IMR-90 (cell line): ENCODE data around the gene PRUNE2. TPM values are rescaled to one million over a fixed set of nuclear protein-coding genes. Genes with fewer than 3 reads are reported as not detected.

Source experiments
- ATAC-seq: fragments of 200-7000 bp; cut with Tn5 transposase; 2 replicates; pipeline ENCODE4 v1.9.1; 2020; ENCODE audit warnings: low read depth, mild to moderate bottlenecking, moderate library complexity
- BruUV-seq: library from RNA; stranded (reverse); fragments of 400-500 nt; replicated peaks from 2 replicates; lab custom pipeline; 2021; lab: Mats Ljungman, UMichigan
- CTCF ChIA-PET: fragments of 300-600 bp; formaldehyde crosslinking; extraction: SDS; loops from one replicate; lab custom pipeline; 2021; ENCODE audit warnings: antibody characterized with exemption; lab: Yijun Ruan, JAX
- POLR2A ChIA-PET: fragments of 300-600 bp; sonication (Branson Sonifier 250); formaldehyde crosslinking; loops from one replicate; lab custom pipeline; 2022; ENCODE audit warnings: antibody characterized with exemption; ENCODE audit not compliant: unreplicated experiment; lab: Charles Lee
- DNase-seq: peaks from one replicate; pipeline ENCODE4 v3.0.0; 2013
- H2AFZ ChIP-seq: replicated peaks from 2 replicates; pipeline ENCODE3; 2013; ENCODE audit warnings: low read length, mild to moderate bottlenecking; ENCODE audit not compliant: poor library complexity
- H2AK5ac ChIP-seq: 2 replicates; pipeline ENCODE4 v1.6.1; 2013; ENCODE audit warnings: low read depth, low read length, inconsistent platforms
- H2AK9ac ChIP-seq: replicated peaks from 2 replicates; pipeline ENCODE3; 2013; ENCODE audit warnings: mild to moderate bottlenecking, low read depth, low read length, moderate library complexity; ENCODE audit not compliant: poor library complexity
- H2BK120ac ChIP-seq: 2 replicates; pipeline ENCODE4 v1.6.1; 2013; ENCODE audit warnings: low read depth, low read length, inconsistent platforms
- H2BK15ac ChIP-seq: 3 replicates; pipeline ENCODE4 v1.6.1; 2013; ENCODE audit warnings: low read depth, low read length, inconsistent platforms
- H2BK20ac ChIP-seq: 2 replicates; pipeline ENCODE4 v1.6.1; 2013; ENCODE audit warnings: low read depth, mild to moderate bottlenecking, inconsistent platforms, low read length, moderate library complexity
- H2BK5ac ChIP-seq: 2 replicates; pipeline ENCODE4 v1.6.1; 2013; ENCODE audit warnings: mild to moderate bottlenecking, low read depth, low read length, inconsistent platforms; ENCODE audit not compliant: poor library complexity, severe bottlenecking
- H3K14ac ChIP-seq: replicated peaks from 2 replicates; pipeline ENCODE4 v1.6.1; 2013; ENCODE audit warnings: low read depth, low read length, inconsistent platforms
- H3K18ac ChIP-seq: 2 replicates; pipeline ENCODE4 v1.6.1; 2013; ENCODE audit warnings: low read depth, low read length, control low read depth
- H3K23ac ChIP-seq: 2 replicates; pipeline ENCODE4 v1.6.1; 2013; ENCODE audit warnings: low read depth, low read length, inconsistent platforms
- H3K27ac ChIP-seq: 2 replicates; pipeline ENCODE4 v1.5.1; 2013; ENCODE audit warnings: mild to moderate bottlenecking, control low read depth, low read length; ENCODE audit not compliant: insufficient read depth
- H3K27me3 ChIP-seq: 2 replicates; pipeline ENCODE4 v1.6.1; 2013; ENCODE audit warnings: low read length; ENCODE audit not compliant: control insufficient read depth, insufficient read depth
- H3K36me3 ChIP-seq: 2 replicates; pipeline ENCODE4 v1.6.1; 2013; ENCODE audit warnings: low read length, mixed read lengths; ENCODE audit not compliant: control insufficient read depth, insufficient read depth
- H3K4ac ChIP-seq: 2 replicates; pipeline ENCODE4 v1.6.1; 2013; ENCODE audit warnings: low read depth, low read length, inconsistent platforms
- H3K4me1 ChIP-seq: 2 replicates; pipeline ENCODE4 v1.6.1; 2013; ENCODE audit warnings: low read length, mixed read lengths; ENCODE audit not compliant: control insufficient read depth, insufficient read depth
- H3K4me2 ChIP-seq: 2 replicates; pipeline ENCODE4 v1.6.1; 2013; ENCODE audit warnings: low read depth, mild to moderate bottlenecking, control low read depth, low read length, moderate library complexity
- H3K4me3 ChIP-seq: 2 replicates; pipeline ENCODE4 v1.5.1; 2013; ENCODE audit warnings: low read depth, mild to moderate bottlenecking, control low read depth, low read length, moderate library complexity; ENCODE audit not compliant: insufficient read depth
- H3K56ac ChIP-seq: 2 replicates; pipeline ENCODE4 v1.6.1; 2013; ENCODE audit warnings: low read length, inconsistent platforms; ENCODE audit not compliant: insufficient read depth; ENCODE audit errors: extremely low read depth
- H3K79me1 ChIP-seq, 2 experiments: 2 replicates each; pipeline ENCODE4 v1.6.1; 2013; ENCODE audit warnings: low read length in 2 of 2, inconsistent platforms in 1 of 2, low read depth in 1 of 2
- H3K9ac ChIP-seq: 2 replicates; pipeline ENCODE4 v1.6.1; 2013; ENCODE audit warnings: low read depth, low read length, control low read depth
- H3K9me1 ChIP-seq: 2 replicates; pipeline ENCODE4 v1.6.1; 2013; ENCODE audit warnings: low read length, inconsistent platforms; ENCODE audit not compliant: insufficient read depth
- H3K9me3 ChIP-seq: 2 replicates; pipeline ENCODE4 v1.6.1; 2013; ENCODE audit warnings: low read length; ENCODE audit not compliant: control insufficient read depth, insufficient read depth
- H4K20me1 ChIP-seq: 2 replicates; pipeline ENCODE4 v1.6.1; 2013; ENCODE audit warnings: low read length, inconsistent platforms; ENCODE audit not compliant: insufficient read depth
- H4K5ac ChIP-seq: 2 replicates; pipeline ENCODE4 v1.6.1; 2013; ENCODE audit warnings: mild to moderate bottlenecking, low read depth, low read length, control low read depth
- H4K8ac ChIP-seq, 2 experiments: 2 replicates each; pipeline ENCODE4 v1.6.1; 2013; ENCODE audit warnings: low read depth in 2 of 2, low read length in 2 of 2, control low read depth in 1 of 2, inconsistent platforms in 1 of 2
- H4K91ac ChIP-seq: 2 replicates; pipeline ENCODE4 v1.6.1; 2013; ENCODE audit warnings: low read depth, low read length, inconsistent platforms; ENCODE audit not compliant: insufficient read depth
- BHLHE40 ChIP-seq: fragments of 150-350 bp; IDR thresholded peaks from 2 replicates; pipeline ENCODE4 v1.6.1; 2016; ENCODE audit warnings: mild to moderate bottlenecking, low read depth, low read length
- CEBPB ChIP-seq: IDR thresholded peaks from 2 replicates; pipeline ENCODE4 v1.6.1; 2012; ENCODE audit warnings: low read depth, low read length, improper control_type of control experiment
- CHD1 ChIP-seq: IDR thresholded peaks from 2 replicates; pipeline ENCODE4 v1.6.1; 2012; ENCODE audit warnings: low read depth, low read length, improper control_type of control experiment
- CTCF ChIP-seq: conservative IDR thresholded peaks from 2 replicates; pipeline ENCODE4 v1.5.1; 2012; ENCODE audit warnings: mild to moderate bottlenecking, low read depth, low read length, improper control_type of control experiment
- ELK1 ChIP-seq: fragments of 150-350 bp; IDR thresholded peaks from 2 replicates; pipeline ENCODE4 v1.6.1; 2016; ENCODE audit warnings: low read depth, mild to moderate bottlenecking, low read length, moderate library complexity, borderline replicate concordance
- FOS ChIP-seq: fragments of 150-350 bp; IDR thresholded peaks from 2 replicates; pipeline ENCODE4 v1.6.1; 2016; ENCODE audit warnings: low read depth, low read length
- MAFK ChIP-seq: IDR thresholded peaks from 2 replicates; pipeline ENCODE4 v1.6.1; 2012; ENCODE audit warnings: low read depth, low read length, improper control_type of control experiment
- MAZ ChIP-seq: IDR thresholded peaks from 2 replicates; pipeline ENCODE4 v1.6.1; 2012; ENCODE audit warnings: low read depth, mild to moderate bottlenecking, low read length, improper control_type of control experiment, moderate library complexity, borderline replicate concordance
- NFE2L2 ChIP-seq: fragments of 150-350 bp; IDR thresholded peaks from 2 replicates; pipeline ENCODE4 v1.6.1; 2016; ENCODE audit warnings: low read depth, mild to moderate bottlenecking, low read length
- POLR2A ChIP-seq: IDR thresholded peaks from 2 replicates; pipeline ENCODE4 v1.6.1; 2012; ENCODE audit warnings: mild to moderate bottlenecking, low read depth, low read length
- RAD21 ChIP-seq: IDR thresholded peaks from 2 replicates; pipeline ENCODE4 v1.6.1; 2012; ENCODE audit warnings: low read length, improper control_type of control experiment
- RCOR1 ChIP-seq: IDR thresholded peaks from 2 replicates; pipeline ENCODE4 v1.6.1; 2012; ENCODE audit warnings: mild to moderate bottlenecking, low read length, improper control_type of control experiment; ENCODE audit not compliant: insufficient replicate concordance
- RFX5 ChIP-seq: IDR thresholded peaks from 2 replicates; pipeline ENCODE4 v1.8.0; 2012; ENCODE audit warnings: low read depth, mild to moderate bottlenecking, low read length, moderate library complexity
- SMC3 ChIP-seq: fragments of 150-350 bp; IDR thresholded peaks from 2 replicates; pipeline ENCODE4 v1.6.1; 2016; ENCODE audit warnings: low read depth, mild to moderate bottlenecking, antibody characterized with exemption, low read length, moderate library complexity
- USF2 ChIP-seq: fragments of 150-350 bp; IDR thresholded peaks from 2 replicates; pipeline ENCODE4 v1.6.1; 2017; ENCODE audit warnings: mild to moderate bottlenecking, antibody characterized with exemption, low read length, low read depth
- WGBS, 2 experiments: methylation state at CpG; one replicate each; pipeline versions ENCODE4 v1.1.5 to v1.1.7; 2013; ENCODE audit warnings: missing lambda C conversion rate in 2 of 2; ENCODE audit not compliant: insufficient read length in 1 of 2; ENCODE audit errors: extremely low coverage in 2 of 2; 5-methylcytosine and 5-hydroxymethylcytosine counted together
- dilution Hi-C: fragments of 300-500 bp; cut with HindIII; formaldehyde crosslinking; loops from one replicate; pipeline ENCODE4 v1.14.3; 2018; ENCODE audit warnings: low sequenced_read_pairs; ENCODE audit not compliant: unreplicated experiment
- in situ Hi-C: fragments of 300-500 bp; cut with MboI; formaldehyde crosslinking; loops from 3 replicates; pipeline ENCODE4 v1.14.3; 2019; ENCODE audit warnings: low sequenced_read_pairs, inconsistent platforms, mixed read lengths
- intact Hi-C: fragments of 100-400 bp; cut with micrococcal nuclease; formaldehyde crosslinking; loops from 2 replicates; pipeline ENCODE4 v1.10.0; 2022
- polyA plus RNA-seq, 3 experiments: library from polyadenylated mRNA; depleted of rRNA; stranded (reverse); fragments of >200 nt; gene quantifications; 2 replicates each; pipeline ENCODE4 v1.2.3, GENCODE V29; 2012; ENCODE audit warnings: low replicate concordance in 1 of 3
- total RNA-seq: library from RNA; depleted of rRNA; stranded (reverse); fragments of >200 nt; gene quantifications from 2 replicates; pipeline ENCODE4 v1.2.3, GENCODE V29; 2012

Gene PRUNE2
- total and polyA plus RNA-seq, 2 of the 4 experiments (the other 2 are of a cell fraction), result 0.70 to 1.6 TPM

GRCh38 chr9:76910861-76911260, 4.9 kb upstream of the PRUNE2 start:
- no peaks in the 10 kb centered on the region for H3K36me3 ChIP-seq
- H3K18ac ChIP-seq, result no peak overlapping the region
- CTCF ChIA-PET, result no interaction called here
- no peak overlapping the region for H2BK120ac ChIP-seq
- no peak overlapping the region for H4K8ac ChIP-seq
- H3K4me3 ChIP-seq, result no peak overlapping the region
- 93% methylated on average over 2 of the region's 3 CpGs; no CpG with 5 or more reads in 1 of the 2 experiments for WGBS, 2 experiments
- no peaks in the 10 kb centered on the region for H4K20me1 ChIP-seq
- in situ Hi-C loops (no loop called here), intact Hi-C loops (no loop called here), dilution Hi-C loops (no loop called here)
- BruUV-seq, result no TSS peak
- H2AFZ ChIP-seq, result no peak overlapping the region
- TF ChIP-seq CHD1 (no peak), FOS (no peak), ELK1 (no peak), RCOR1 (no peak), NFE2L2 (no peak), MAZ (no peak), MAFK (no peak), POLR2A (no peak), BHLHE40 (no peak), SMC3 (no peak), USF2 (no peak), CEBPB (no peak), RAD21 (no peak), RFX5 (no peak), CTCF (no peak)
- H2AK5ac ChIP-seq, result no peak overlapping the region
- no peak overlapping the region for H3K23ac ChIP-seq
- H3K9ac ChIP-seq, result no peak overlapping the region
- ATAC-seq (no peak), DNase-seq (no peak)
- POLR2A ChIA-PET, result no interaction called here
- H2BK20ac ChIP-seq, result no peak overlapping the region
- H2AK9ac ChIP-seq, result no peak overlapping the region
- no peaks in the 10 kb centered on the region; the same call in 1 of the 2 replicates for H3K9me1 ChIP-seq
- no peak overlapping the region for H3K4ac ChIP-seq
- H3K56ac ChIP-seq, result no peak overlapping the region
- H4K91ac ChIP-seq, result no peak overlapping the region
- H3K79me1 ChIP-seq, result no peaks in the 10 kb centered on the region
- no peaks in the 10 kb centered on the region for H3K9me3 ChIP-seq
- H3K27ac ChIP-seq, result no peak overlapping the region
- no peak overlapping the region for H2BK5ac ChIP-seq
- no peak overlapping the region for H3K4me2 ChIP-seq
- H2BK15ac ChIP-seq, result no peak overlapping the region
- H3K4me1 ChIP-seq, result no peaks in the 10 kb centered on the region
- peaks cover 3% of the 10 kb centered on the region; the same call in 1 of the 2 replicates for H3K27me3 ChIP-seq
- no peak overlapping the region for H3K14ac ChIP-seq
- no peak overlapping the region for H4K5ac ChIP-seq
